B cell (primary cell): ENCODE results near the gene FCN2. TPM values are rescaled to one million over a fixed set of nuclear protein-coding genes. Genes with fewer than 3 reads are reported as not detected.

Experiments used
- ATAC-seq: fragments of 200-7000 bp; cut with Tn5 transposase; one replicate; pipeline ENCODE4 v1.10.0; 2021; ENCODE audit warnings: low read depth, mild to moderate bottlenecking, moderate number of reproducible peaks, moderate library complexity
- CTCF ChIA-PET: fragments of 350-600 bp; sonication (Branson Sonifier 250); formaldehyde crosslinking; loops from one replicate; lab custom pipeline; 2021; ENCODE audit warnings: antibody characterized with exemption, inconsistent platforms; lab: Charles Lee
- POLR2A ChIA-PET: fragments of 350-600 bp; sonication (Branson Sonifier 250); formaldehyde crosslinking; loops from one replicate; lab custom pipeline; 2021; ENCODE audit warnings: antibody characterized with exemption; lab: Charles Lee
- DNase-seq: peaks from one replicate; pipeline ENCODE4 v3.0.0; 2013
- H2AFZ ChIP-seq: 2 replicates; pipeline ENCODE4 v1.6.1; 2012; ENCODE audit warnings: mild to moderate bottlenecking, low read depth, low read length; ENCODE audit not compliant: insufficient read depth, poor library complexity, severe bottlenecking
- H3K27ac ChIP-seq, 2 donors: 1 replicate in 1 of 2; 2 replicates in 1 of 2; pipeline ENCODE4 v1.5.1; 2012 to 2013; ENCODE audit warnings: low read length in 2 of 2, mild to moderate bottlenecking in 2 of 2, moderate library complexity in 1 of 2
- H3K27me3 ChIP-seq, 4 experiments: fragments of 200-600 bp in 1 of 4; sonication (generic) in 1 of 4; replicated peaks in 1 of 4; 1 replicate in 2 of 4; 2 replicates in 2 of 4; pipeline versions ENCODE4 v1.6.1 to v1.7.0; 2013 to 2016; ENCODE audit warnings: low read length in 3 of 4, mild to moderate bottlenecking in 2 of 4, mixed read lengths in 1 of 4, moderate library complexity in 1 of 4; ENCODE audit not compliant: insufficient read depth in 4 of 4, control insufficient read depth in 3 of 4; ENCODE audit errors: control extremely low read depth in 1 of 4
- H3K36me3 ChIP-seq, 2 experiments: replicated peaks in 1 of 2; 1 replicate in 1 of 2; 2 replicates in 1 of 2; pipeline versions ENCODE4 v1.6.1 to v1.7.1; 2013; ENCODE audit warnings: low read length in 1 of 2; ENCODE audit not compliant: insufficient read depth in 2 of 2, control insufficient read depth in 1 of 2; ENCODE audit errors: control extremely low read depth in 1 of 2, extremely low read depth in 1 of 2
- H3K4me1 ChIP-seq, 2 donors: fragments of 200-600 bp in 1 of 2; sonication (generic) in 1 of 2; 1 replicate in 1 of 2; 2 replicates in 1 of 2; pipeline versions ENCODE4 v1.5.1 to v1.6.1; 2013 to 2017; ENCODE audit warnings: low read length in 2 of 2; ENCODE audit not compliant: control insufficient read depth in 2 of 2, insufficient read depth in 2 of 2
- H3K4me2 ChIP-seq: replicated peaks from 2 replicates; pipeline ENCODE3; 2012; ENCODE audit warnings: mild to moderate bottlenecking, low read depth, low read length; ENCODE audit not compliant: poor library complexity, severe bottlenecking
- H3K4me3 ChIP-seq, 5 experiments: fragments of 200-600 bp in 1 of 5; sonication (generic) in 1 of 5; 1 replicate in 3 of 5; 2 replicates in 2 of 5; pipeline versions ENCODE4 v1.5.1 to v1.7.0; 2011 to 2016; ENCODE audit warnings: low read length in 4 of 5, mild to moderate bottlenecking in 4 of 5, low read depth in 2 of 5, control low read depth in 1 of 5, moderate library complexity in 1 of 5; ENCODE audit not compliant: insufficient read depth in 1 of 5; ENCODE audit errors: control extremely low read depth in 1 of 5, extremely low read depth in 1 of 5
- H3K79me2 ChIP-seq: fragments of 200-600 bp; sonication (generic); one replicate; pipeline ENCODE4 v1.6.0; 2016; ENCODE audit warnings: low read length; ENCODE audit not compliant: control insufficient read depth, insufficient read depth
- H3K9ac ChIP-seq: fragments of 200-600 bp; sonication (generic); 2 replicates; pipeline ENCODE4 v1.6.1; 2017; ENCODE audit warnings: mild to moderate bottlenecking, low read length, moderate library complexity
- H3K9me3 ChIP-seq, 3 donors: one replicate each; pipeline versions ENCODE4 v1.6.1 to v1.7.1; 2013; ENCODE audit warnings: low read length in 2 of 3; ENCODE audit not compliant: control insufficient read depth in 2 of 3, insufficient read depth in 1 of 3; ENCODE audit errors: control extremely low read depth in 1 of 3
- H4K20me1 ChIP-seq: 2 replicates; pipeline ENCODE4 v1.6.0; 2012; ENCODE audit warnings: mild to moderate bottlenecking, low read length; ENCODE audit not compliant: insufficient read depth, control insufficient read depth, poor library complexity, severe bottlenecking
- H3K27ac Mint-ChIP-seq: one replicate; pipeline ENCODE4 v1.8.0; 2021; ENCODE audit warnings: mixed read lengths
- H3K27me3 Mint-ChIP-seq: one replicate; pipeline ENCODE4 v1.8.0; 2021; ENCODE audit warnings: mixed read lengths
- H3K4me1 Mint-ChIP-seq: one replicate; pipeline ENCODE4 v1.8.0; 2021; ENCODE audit warnings: mixed read lengths
- H3K4me3 Mint-ChIP-seq: one replicate; pipeline ENCODE4 v1.8.0; 2021; ENCODE audit warnings: mixed read lengths
- H3K9me3 Mint-ChIP-seq: one replicate; pipeline ENCODE4 v1.8.0; 2022; ENCODE audit warnings: mixed read lengths; ENCODE audit not compliant: insufficient read depth
- EZH2 ChIP-seq: IDR thresholded peaks from 2 replicates; pipeline ENCODE4 v1.6.1; 2012; ENCODE audit warnings: borderline replicate concordance, low read depth, mild to moderate bottlenecking, moderate library complexity, low read length; ENCODE audit not compliant: insufficient read depth, poor library complexity, severe bottlenecking
- WGBS: methylation state at CpG from one replicate; pipeline ENCODE4 v1.1.5; 2013; ENCODE audit warnings: missing lambda C conversion rate; ENCODE audit not compliant: insufficient coverage; 5-methylcytosine and 5-hydroxymethylcytosine counted together
- intact Hi-C: fragments of 100-400 bp; cut with micrococcal nuclease; formaldehyde crosslinking; loops from one replicate; pipeline ENCODE4 v1.10.0; 2022
- polyA plus RNA-seq: library from polyadenylated mRNA; depleted of rRNA; stranded (reverse); fragments of >200 nt; gene quantifications from 2 replicates; pipeline ENCODE4 v1.2.3, GENCODE V29; 2012
- total RNA-seq, 2 donors: library from RNA; stranded (reverse); fragments of 120-200 nt in 1 of 2; gene quantifications; 1 replicate in 1 of 2; 2 replicates in 1 of 2; pipeline versions ENCODE4 v1.2.3 to v1.2.4, GENCODE V29; 2013 to 2022
- TF ChIP-seq, protein P1 (sequence below): fragments of 200-600 bp; IDR thresholded peaks from one replicate; pipeline ENCODE4 v1.8.0; 2022; ENCODE audit warnings: antibody characterized with exemption, mild to moderate bottlenecking

FCN2 gene
- total and polyA plus RNA-seq, 2 donors (not counting 1 experiment from before 2014, with no cell fraction given) = not detected

DNA sequence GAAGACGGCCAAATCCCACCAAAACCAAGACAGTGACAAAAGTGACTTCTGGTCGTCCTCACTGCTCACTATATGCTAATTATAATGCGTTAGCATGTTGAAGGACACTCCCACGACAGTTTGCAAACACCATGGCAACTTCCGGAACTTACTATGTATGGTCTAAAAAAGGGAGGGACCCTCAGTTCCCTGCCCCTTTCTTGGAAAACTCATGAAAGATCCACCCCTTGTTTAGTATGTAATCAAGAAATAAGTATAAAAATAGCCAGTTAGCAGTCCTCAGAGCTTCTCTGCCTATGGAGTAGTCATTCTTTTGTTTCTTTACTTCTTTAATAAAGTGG is 9.5 kb downstream of the FCN2 start:
- H3K9ac ChIP-seq = no peak overlapping the region
- H3K4me1 ChIP-seq = peaks cover 0 to 4% of the 10 kb centered on the region in 2 donors
- H3K4me2 ChIP-seq = no peak overlapping the region
- Mint-ChIP-seq H3K9me3 (no peaks in the 10 kb centered on the region), H3K27me3 (peaks cover 28% of the 10 kb centered on the region), H3K27ac (no peak overlapping the region), H3K4me3 (no peak overlapping the region), H3K4me1 (peaks cover 2% of the 10 kb centered on the region)
- TF ChIP-seq EZH2 = no peak
- TF ChIP-seq, protein P1, sequence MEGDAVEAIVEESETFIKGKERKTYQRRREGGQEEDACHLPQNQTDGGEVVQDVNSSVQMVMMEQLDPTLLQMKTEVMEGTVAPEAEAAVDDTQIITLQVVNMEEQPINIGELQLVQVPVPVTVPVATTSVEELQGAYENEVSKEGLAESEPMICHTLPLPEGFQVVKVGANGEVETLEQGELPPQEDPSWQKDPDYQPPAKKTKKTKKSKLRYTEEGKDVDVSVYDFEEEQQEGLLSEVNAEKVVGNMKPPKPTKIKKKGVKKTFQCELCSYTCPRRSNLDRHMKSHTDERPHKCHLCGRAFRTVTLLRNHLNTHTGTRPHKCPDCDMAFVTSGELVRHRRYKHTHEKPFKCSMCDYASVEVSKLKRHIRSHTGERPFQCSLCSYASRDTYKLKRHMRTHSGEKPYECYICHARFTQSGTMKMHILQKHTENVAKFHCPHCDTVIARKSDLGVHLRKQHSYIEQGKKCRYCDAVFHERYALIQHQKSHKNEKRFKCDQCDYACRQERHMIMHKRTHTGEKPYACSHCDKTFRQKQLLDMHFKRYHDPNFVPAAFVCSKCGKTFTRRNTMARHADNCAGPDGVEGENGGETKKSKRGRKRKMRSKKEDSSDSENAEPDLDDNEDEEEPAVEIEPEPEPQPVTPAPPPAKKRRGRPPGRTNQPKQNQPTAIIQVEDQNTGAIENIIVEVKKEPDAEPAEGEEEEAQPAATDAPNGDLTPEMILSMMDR = no peak
- H3K36me3 ChIP-seq = no peaks in the 10 kb centered on the region
- no peaks in the 10 kb centered on the region for H3K79me2 ChIP-seq
- intact Hi-C loops = no loop called here
- H4K20me1 ChIP-seq = no peaks in the 10 kb centered on the region
- H2AFZ ChIP-seq = no peak overlapping the region
- H3K27me3 ChIP-seq = peaks cover 0 to 24% (median 6%) of the 10 kb centered on the region in 4 experiments
- H3K4me3 ChIP-seq = no peak overlapping the region
- H3K9me3 ChIP-seq = peaks cover 0 to 12% (median 0%) of the 10 kb centered on the region in 3 donors
- WGBS = 0% methylated on average over 1 of the region's 5 CpGs
- H3K27ac ChIP-seq = no peak overlapping the region
- POLR2A ChIA-PET = no interaction called here
- ATAC-seq (no peak), DNase-seq (no peak)
- CTCF ChIA-PET = no interaction called here

DNA sequence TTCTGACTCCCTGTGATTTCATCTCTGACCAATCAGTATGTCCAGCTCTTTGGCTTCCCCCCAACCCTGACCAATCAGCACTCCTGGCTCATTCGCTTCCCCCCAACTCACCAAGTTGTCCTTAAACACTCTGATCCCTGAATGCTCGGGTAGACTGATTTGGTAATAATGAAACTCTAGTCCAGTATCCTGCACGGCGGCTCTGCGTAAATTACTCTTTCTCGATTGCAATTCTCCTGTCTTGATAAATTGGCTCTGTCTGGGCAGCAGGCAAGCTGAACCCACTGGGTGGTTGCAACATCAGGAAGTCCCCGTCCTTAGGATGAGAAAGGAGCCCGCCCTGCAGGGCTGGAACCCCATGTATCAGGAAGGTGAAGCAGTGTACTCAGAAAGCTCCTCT is 10.4 kb downstream of the FCN2 start:
- intact Hi-C loops = no loop called here
- DNase-seq (no peak), ATAC-seq (no peak)
- Histone ChIP-seq H3K27ac (no peak overlapping the region), H3K4me1 (peaks cover 0 to 4% of the 10 kb centered on the region in 2 donors), H4K20me1 (no peaks in the 10 kb centered on the region), H3K36me3 (no peaks in the 10 kb centered on the region), H3K9ac (no peak overlapping the region), H3K4me2 (no peak overlapping the region), H2AFZ (no peak overlapping the region), H3K79me2 (no peaks in the 10 kb centered on the region), H3K27me3 (peaks cover 0 to 24% (median 6%) of the 10 kb centered on the region in 4 experiments), H3K4me3 (no peak overlapping the region), H3K9me3 (peaks cover 0 to 14% (median 0%) of the 10 kb centered on the region in 3 donors)
- H3K4me1 Mint-ChIP-seq = peaks cover 2% of the 10 kb centered on the region
- no peak overlapping the region for H3K27ac Mint-ChIP-seq
- H3K9me3 Mint-ChIP-seq = no peaks in the 10 kb centered on the region
- H3K4me3 Mint-ChIP-seq = no peak overlapping the region
- TF ChIP-seq, protein P1 = no peak
- no peak for TF ChIP-seq EZH2
- CTCF ChIA-PET = no interaction called here
- WGBS = 78% methylated on average over 6 of the region's 8 CpGs
- POLR2A ChIA-PET = no interaction called here
- peaks cover 33% of the 10 kb centered on the region for H3K27me3 Mint-ChIP-seq
